ENCODE data around the gene DNAH6.

DNA sequence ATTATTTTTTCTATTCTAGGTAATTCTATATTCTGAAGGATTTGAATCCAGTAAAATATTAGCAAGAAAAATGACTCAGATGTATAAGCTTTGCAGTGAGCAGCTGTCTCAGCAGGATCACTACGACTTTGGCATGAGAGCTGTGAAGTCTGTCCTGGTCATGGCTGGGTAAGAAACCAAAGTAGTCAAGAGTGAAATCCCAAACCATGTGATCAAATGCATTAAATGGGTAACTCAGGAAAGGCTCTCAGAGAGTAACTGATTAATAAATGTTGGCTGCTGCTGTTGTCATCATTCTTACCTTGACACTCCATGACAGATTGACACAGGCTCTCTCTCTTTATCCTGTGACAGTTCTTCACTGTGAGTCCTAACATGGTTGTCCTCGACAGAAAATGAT is 124.1 kb downstream of the DNAH6 start:
- TF ChIP-seq GATA2 (IDR thresholded peaks at IDR 0.05; ENCODE audit: low read depth, low read length) (no peak), GATA3 (IDR thresholded peaks at IDR 0.05; ENCODE audit: low read depth, low read length) (no peak)

Measured in SH-SY5Y (cell line).